ENCODE data around the gene RAB35.

DNA sequence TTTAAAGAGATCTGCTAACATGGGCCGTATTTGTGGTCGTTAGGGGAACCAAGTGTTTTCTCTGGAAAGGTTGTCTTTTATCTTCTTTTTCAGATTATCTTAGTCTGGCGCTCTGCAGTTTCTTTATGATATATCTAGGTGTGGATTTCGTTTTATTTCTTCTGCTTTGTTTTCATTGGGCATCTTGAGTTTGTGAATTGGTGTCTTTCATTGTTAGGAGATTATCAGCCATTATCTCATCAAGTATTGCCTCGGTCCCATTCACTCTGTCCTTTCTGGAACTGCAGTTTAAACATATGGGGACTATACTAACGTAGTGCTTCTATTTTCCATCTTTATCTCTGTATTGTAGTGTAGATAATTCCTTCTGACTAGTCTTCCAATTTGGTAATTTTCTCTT, 67.1 kb downstream of the RAB35 start:
- TF ChIP-seq, protein P1, sequence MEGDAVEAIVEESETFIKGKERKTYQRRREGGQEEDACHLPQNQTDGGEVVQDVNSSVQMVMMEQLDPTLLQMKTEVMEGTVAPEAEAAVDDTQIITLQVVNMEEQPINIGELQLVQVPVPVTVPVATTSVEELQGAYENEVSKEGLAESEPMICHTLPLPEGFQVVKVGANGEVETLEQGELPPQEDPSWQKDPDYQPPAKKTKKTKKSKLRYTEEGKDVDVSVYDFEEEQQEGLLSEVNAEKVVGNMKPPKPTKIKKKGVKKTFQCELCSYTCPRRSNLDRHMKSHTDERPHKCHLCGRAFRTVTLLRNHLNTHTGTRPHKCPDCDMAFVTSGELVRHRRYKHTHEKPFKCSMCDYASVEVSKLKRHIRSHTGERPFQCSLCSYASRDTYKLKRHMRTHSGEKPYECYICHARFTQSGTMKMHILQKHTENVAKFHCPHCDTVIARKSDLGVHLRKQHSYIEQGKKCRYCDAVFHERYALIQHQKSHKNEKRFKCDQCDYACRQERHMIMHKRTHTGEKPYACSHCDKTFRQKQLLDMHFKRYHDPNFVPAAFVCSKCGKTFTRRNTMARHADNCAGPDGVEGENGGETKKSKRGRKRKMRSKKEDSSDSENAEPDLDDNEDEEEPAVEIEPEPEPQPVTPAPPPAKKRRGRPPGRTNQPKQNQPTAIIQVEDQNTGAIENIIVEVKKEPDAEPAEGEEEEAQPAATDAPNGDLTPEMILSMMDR (conservative IDR thresholded peaks at IDR 0.05 in 1 of 2, IDR thresholded peaks at IDR 0.05 in 1 of 2; ENCODE audit: extremely low read depth in 1 of 2, insufficient read depth in 1 of 2, low read depth in 1 of 2, low read length in 2 of 2): no peak
- TF ChIP-seq EZH2 (IDR thresholded peaks at IDR 0.05; ENCODE audit: borderline replicate concordance, low read length): no peak
